NT2/D1 (cell line): Measurements from ENCODE around the gene GSTM4.

Source experiments
- YY1 ChIP-seq: IDR thresholded peaks from 2 replicates; pipeline ENCODE4 v1.6.1; 2011; ENCODE audit not compliant: insufficient read length, insufficient read depth
- ZNF274 ChIP-seq: IDR thresholded peaks from 2 replicates; pipeline ENCODE4 v1.6.1; 2011; ENCODE audit warnings: mild to moderate bottlenecking, low read depth, low read length

DNA sequence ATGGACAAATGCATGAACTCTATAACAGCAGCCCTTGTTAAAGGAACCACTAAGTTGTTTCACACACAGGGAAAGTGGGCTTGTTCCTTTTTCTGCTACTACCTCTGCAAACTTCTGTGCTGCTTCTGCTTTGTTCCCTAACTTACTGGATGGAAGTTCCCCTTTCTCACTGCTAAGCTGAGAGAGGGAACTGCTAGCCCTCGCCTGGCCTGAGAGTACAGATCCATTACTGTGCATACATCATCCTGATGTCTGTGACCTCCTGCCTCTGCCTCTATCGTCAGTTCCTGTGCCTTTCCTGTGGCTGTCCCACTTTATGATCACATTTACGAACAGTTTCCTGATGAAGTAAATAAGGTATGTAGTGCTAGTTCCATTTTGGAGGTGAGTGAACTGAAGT, 40.0 kb upstream of the GSTM4 start:
- TF ChIP-seq ZNF274 (no peak), YY1 (no peak)
